Smooth muscle cell of bladder (primary cell): ENCODE data around the gene TST. TPM values are rescaled to one million over a fixed set of nuclear protein-coding genes. Genes with fewer than 3 reads are reported as not detected.

Experiments
- total RNA-seq: library from RNA; depleted of rRNA; stranded (reverse); fragments of >200 nt; gene quantifications from 2 replicates; pipeline ENCODE4 v1.2.3, GENCODE V29; 2014

Gene TST
- 34.2 and 43.7 TPM in 2 replicates for total RNA-seq

GRCh38 chr22:37019309-37020191, at the start of gene TST, which contains the start of gene MPST:
Gene TST, minus strand, starts transcription at chr22:37019447. Its CDS starts 715 bp downstream, at chr22:37018732.
Gene MPST, plus strand, starts transcription at chr22:37019742. Its CDS starts 95 bp downstream, at chr22:37019837.

GRCh38 chr22:37051391-37052385, 32.4 kb upstream of the TST start, which contains the start of gene KCTD17:
Gene KCTD17, plus strand, starts transcription at chr22:37051742. Its CDS starts 19 bp downstream, at chr22:37051761.

Other genes starting within 250 kb of the TST start
- 20.9 and 23.5 TPM in 2 replicates for gene IFT27, start 243.3 kb downstream of the TST start, total RNA-seq
- gene PVALB, start 202.4 kb downstream of the TST start, total RNA-seq, result not detected in 2 replicates
- gene NCF4, start 158.4 kb downstream of the TST start, total RNA-seq, result not detected in 2 replicates
- gene CSF2RB, start 105.8 kb downstream of the TST start, total RNA-seq, result 0.09 TPM in 1 of 2 replicates, not detected in the other
- gene MPST, start 295 bp upstream of the TST start, total RNA-seq, result 54.8 and 62.0 TPM in 2 replicates
- gene KCTD17, start 32.3 kb upstream of the TST start, total RNA-seq, result 22.6 and 26.1 TPM in 2 replicates
- gene TMPRSS6, start 90.3 kb upstream of the TST start, total RNA-seq, result not detected in 2 replicates
- gene IL2RB, start 130.5 kb upstream of the TST start, total RNA-seq, result under 0.01 TPM in 1 of 2 replicates, not detected in the other
- gene C1QTNF6, start 168.8 kb upstream of the TST start, total RNA-seq, result 5.8 and 6.0 TPM in 2 replicates
- under 0.01 and 0.09 TPM in 2 replicates for gene SSTR3, start 193.0 kb upstream of the TST start, total RNA-seq
- 2.4 and 2.8 TPM in 2 replicates for gene RAC2, start 224.8 kb upstream of the TST start, total RNA-seq